Fibroblast of villous mesenchyme (primary cell): ENCODE data around the gene ADCY2. TPM values are rescaled to one million over a fixed set of nuclear protein-coding genes. Genes with fewer than 3 reads are reported as not detected.

Experiments used
- DNase-seq: peaks from one replicate; pipeline ENCODE4 v3.0.0-alpha.2; 2010; ENCODE audit warnings: low read depth
- H3K4me3 ChIP-seq: 2 replicates; pipeline ENCODE4 v1.5.1; 2011; ENCODE audit warnings: low read depth, mild to moderate bottlenecking, low read length
- CTCF ChIP-seq: IDR thresholded peaks from 2 replicates; pipeline ENCODE4 v1.5.1; 2012; ENCODE audit warnings: low read depth, mild to moderate bottlenecking, low read length; ENCODE audit not compliant: insufficient read depth
- total RNA-seq: library from RNA; depleted of rRNA; stranded (reverse); fragments of >200 nt; gene quantifications from 2 replicates; pipeline ENCODE4 v1.2.3, GENCODE V29; 2012

Gene ADCY2
- total RNA-seq, 1 donor: under 0.01 TPM

GRCh38 chr5:7682379-7682778 lies 286.4 kb downstream of the ADCY2 start:
- TF ChIP-seq CTCF: no peak
- H3K4me3 ChIP-seq: no peak overlapping the region
- DNase-seq: no peak

DNA sequence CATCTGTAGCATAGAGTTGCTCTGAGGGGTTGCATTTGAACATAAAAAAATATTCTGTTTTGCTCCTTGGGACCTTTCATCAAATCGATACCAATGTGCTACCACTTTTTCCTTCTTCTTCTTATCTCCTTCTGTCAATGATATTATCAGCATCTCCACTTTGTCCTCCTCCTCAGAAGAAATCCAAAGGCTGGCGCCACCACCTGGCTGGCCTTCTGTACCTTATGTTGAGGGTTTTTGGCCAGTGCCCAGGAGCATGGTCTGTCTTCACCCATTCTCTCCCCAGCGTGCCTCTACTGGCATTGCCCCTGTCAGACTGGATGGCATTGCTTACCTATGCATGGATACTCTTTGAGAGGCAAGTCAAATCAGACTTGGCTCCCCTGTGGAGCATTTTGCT lies 287.8 kb downstream of the ADCY2 start:
- DNase-seq: no peak
- no peak overlapping the region for H3K4me3 ChIP-seq
- no peak for TF ChIP-seq CTCF

- no peak for TF ChIP-seq CTCF
- no peak overlapping the region for H3K4me3 ChIP-seq
- no peak for DNase-seq
Observed at GRCh38 chr5:7684826-7685225, 288.9 kb downstream of the ADCY2 start.

- no peak for DNase-seq
- no peak for TF ChIP-seq CTCF
- H3K4me3 ChIP-seq: no peak overlapping the region
Observed at GRCh38 chr5:7686794-7687193, 290.9 kb downstream of the ADCY2 start.

GRCh38 chr5:7690557-7690956 lies 294.6 kb downstream of the ADCY2 start:
- DNase-seq: no peak
- no peak for TF ChIP-seq CTCF
- no peak overlapping the region for H3K4me3 ChIP-seq

DNA sequence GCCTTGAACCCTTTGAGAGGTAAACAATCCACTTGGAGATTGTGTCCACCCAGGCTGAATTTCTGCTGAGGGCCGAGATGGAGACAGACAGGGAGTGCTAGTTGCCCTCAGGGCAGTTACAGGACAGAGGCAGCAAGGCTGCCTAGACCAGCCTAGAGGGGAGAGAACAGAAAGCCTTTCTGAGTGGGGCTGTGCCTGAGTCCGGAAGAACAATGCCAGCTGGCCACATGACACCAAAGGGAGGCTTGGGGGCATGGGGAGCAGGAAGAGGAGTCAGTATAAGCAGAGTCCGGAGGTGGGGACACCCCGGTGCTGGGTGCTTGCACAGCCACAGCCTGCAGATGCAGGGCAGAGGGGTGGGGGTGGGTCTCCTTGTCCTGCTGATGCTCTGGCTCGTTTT lies 309.3 kb downstream of the ADCY2 start:
- TF ChIP-seq CTCF: no peak
- H3K4me3 ChIP-seq: no peak overlapping the region
- no peak for DNase-seq

DNA sequence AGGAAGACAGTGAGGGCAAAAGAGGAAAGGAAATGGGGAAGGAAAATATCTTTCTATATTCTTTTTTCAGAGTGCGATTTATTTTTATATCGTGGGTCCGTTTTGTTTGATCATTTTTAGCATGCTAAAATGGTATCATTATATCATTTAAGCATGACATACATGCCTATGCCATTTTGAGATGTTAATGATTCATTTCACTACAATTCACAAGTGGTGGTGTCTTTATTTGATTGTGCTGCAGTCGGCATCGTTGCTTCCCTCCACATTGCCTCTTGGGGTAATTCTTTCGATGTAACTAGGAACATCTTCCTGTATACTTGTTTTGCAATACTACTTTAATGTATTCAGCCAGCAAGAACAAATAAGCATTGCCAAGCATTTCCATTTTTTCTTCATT lies 309.8 kb downstream of the ADCY2 start:
- H3K4me3 ChIP-seq: no peak overlapping the region

More for the DNA sequence above, 309.8 kb downstream of the ADCY2 start:
- TF ChIP-seq CTCF: no peak
- no peak for DNase-seq
